ENCODE results near the gene MUC5AC.

DNA sequence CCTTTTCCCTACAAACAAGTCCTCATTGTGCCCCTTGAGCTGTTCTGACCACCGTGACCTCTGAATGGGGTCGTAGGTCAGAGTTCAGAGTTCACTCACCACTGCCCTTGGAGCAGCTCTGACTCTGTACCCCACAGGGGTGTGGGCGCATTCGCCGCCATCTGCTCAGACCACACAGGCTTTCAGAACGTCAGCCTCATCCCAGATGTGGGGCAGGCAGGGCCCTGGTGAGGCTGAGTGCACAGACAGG is 50.3 kb downstream of the MUC5AC start:
- TF ChIP-seq RAD21 (IDR thresholded peaks at IDR 0.05) (no peak), YY1 (IDR thresholded peaks at IDR 0.05) (no peak), JUND (IDR thresholded peaks at IDR 0.05) (no peak), SP1 (IDR thresholded peaks at IDR 0.05) (no peak), GABPA (IDR thresholded peaks at IDR 0.05 in 1 of 2, conservative IDR thresholded peaks at IDR 0.05 in 1 of 2) (no peak), HNF4A (conservative IDR thresholded peaks at IDR 0.05) (no peak), NR2F2 (IDR thresholded peaks at IDR 0.05) (no peak)
- TF ChIP-seq, protein P1, sequence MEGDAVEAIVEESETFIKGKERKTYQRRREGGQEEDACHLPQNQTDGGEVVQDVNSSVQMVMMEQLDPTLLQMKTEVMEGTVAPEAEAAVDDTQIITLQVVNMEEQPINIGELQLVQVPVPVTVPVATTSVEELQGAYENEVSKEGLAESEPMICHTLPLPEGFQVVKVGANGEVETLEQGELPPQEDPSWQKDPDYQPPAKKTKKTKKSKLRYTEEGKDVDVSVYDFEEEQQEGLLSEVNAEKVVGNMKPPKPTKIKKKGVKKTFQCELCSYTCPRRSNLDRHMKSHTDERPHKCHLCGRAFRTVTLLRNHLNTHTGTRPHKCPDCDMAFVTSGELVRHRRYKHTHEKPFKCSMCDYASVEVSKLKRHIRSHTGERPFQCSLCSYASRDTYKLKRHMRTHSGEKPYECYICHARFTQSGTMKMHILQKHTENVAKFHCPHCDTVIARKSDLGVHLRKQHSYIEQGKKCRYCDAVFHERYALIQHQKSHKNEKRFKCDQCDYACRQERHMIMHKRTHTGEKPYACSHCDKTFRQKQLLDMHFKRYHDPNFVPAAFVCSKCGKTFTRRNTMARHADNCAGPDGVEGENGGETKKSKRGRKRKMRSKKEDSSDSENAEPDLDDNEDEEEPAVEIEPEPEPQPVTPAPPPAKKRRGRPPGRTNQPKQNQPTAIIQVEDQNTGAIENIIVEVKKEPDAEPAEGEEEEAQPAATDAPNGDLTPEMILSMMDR (IDR thresholded peaks at IDR 0.05; ENCODE audit: low read depth, low read length, missing input control): no peak
- TF ChIP-seq, protein P2, sequence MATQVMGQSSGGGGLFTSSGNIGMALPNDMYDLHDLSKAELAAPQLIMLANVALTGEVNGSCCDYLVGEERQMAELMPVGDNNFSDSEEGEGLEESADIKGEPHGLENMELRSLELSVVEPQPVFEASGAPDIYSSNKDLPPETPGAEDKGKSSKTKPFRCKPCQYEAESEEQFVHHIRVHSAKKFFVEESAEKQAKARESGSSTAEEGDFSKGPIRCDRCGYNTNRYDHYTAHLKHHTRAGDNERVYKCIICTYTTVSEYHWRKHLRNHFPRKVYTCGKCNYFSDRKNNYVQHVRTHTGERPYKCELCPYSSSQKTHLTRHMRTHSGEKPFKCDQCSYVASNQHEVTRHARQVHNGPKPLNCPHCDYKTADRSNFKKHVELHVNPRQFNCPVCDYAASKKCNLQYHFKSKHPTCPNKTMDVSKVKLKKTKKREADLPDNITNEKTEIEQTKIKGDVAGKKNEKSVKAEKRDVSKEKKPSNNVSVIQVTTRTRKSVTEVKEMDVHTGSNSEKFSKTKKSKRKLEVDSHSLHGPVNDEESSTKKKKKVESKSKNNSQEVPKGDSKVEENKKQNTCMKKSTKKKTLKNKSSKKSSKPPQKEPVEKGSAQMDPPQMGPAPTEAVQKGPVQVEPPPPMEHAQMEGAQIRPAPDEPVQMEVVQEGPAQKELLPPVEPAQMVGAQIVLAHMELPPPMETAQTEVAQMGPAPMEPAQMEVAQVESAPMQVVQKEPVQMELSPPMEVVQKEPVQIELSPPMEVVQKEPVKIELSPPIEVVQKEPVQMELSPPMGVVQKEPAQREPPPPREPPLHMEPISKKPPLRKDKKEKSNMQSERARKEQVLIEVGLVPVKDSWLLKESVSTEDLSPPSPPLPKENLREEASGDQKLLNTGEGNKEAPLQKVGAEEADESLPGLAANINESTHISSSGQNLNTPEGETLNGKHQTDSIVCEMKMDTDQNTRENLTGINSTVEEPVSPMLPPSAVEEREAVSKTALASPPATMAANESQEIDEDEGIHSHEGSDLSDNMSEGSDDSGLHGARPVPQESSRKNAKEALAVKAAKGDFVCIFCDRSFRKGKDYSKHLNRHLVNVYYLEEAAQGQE (IDR thresholded peaks at IDR 0.05): no peak
- TF ChIP-seq, protein P3, sequence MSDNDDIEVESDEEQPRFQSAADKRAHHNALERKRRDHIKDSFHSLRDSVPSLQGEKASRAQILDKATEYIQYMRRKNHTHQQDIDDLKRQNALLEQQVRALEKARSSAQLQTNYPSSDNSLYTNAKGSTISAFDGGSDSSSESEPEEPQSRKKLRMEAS (IDR thresholded peaks at IDR 0.05): no peak
- TF ChIP-seq, protein P4, sequence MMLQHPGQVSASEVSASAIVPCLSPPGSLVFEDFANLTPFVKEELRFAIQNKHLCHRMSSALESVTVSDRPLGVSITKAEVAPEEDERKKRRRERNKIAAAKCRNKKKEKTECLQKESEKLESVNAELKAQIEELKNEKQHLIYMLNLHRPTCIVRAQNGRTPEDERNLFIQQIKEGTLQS (IDR thresholded peaks at IDR 0.05): no peak
